HepG2 (cell line): ENCODE measurements around the gene WDR81. TPM values are rescaled to one million over a fixed set of nuclear protein-coding genes. Genes with fewer than 3 reads are reported as not detected.
A peak's percentile ranks its signal among the peaks of the same experiment; 100 is the strongest.

Source experiments
- ATF6 ChIP-seq: sonication (generic); formaldehyde crosslinking; conservative IDR thresholded peaks from 2 replicates; pipeline ENCODE4 v1.4.0; 2020; ENCODE audit warnings: missing genetic modification reagents
- FOSL2 ChIP-seq: sonication (generic); formaldehyde crosslinking; IDR thresholded peaks from 2 replicates; pipeline ENCODE4 v1.4.0; 2020; ENCODE audit warnings: missing genetic modification reagents
- GATAD2A ChIP-seq: IDR thresholded peaks from 2 replicates; pipeline ENCODE4 v1.6.1; 2016
- HNF4A ChIP-seq: sonication (generic); formaldehyde crosslinking; IDR thresholded peaks from 2 replicates; pipeline ENCODE4 v1.4.0; 2020; ENCODE audit warnings: missing genetic modification reagents
- NFE2L2 ChIP-seq: fragments of 150-350 bp; IDR thresholded peaks from 2 replicates; pipeline ENCODE4 v1.6.1; 2014; ENCODE audit warnings: low read length
- PHF21A ChIP-seq: sonication (generic); formaldehyde crosslinking; IDR thresholded peaks from 2 replicates; pipeline ENCODE4 v1.5.0; 2020; ENCODE audit warnings: mild to moderate bottlenecking, missing genetic modification reagents
- SMC3 ChIP-seq: IDR thresholded peaks from 2 replicates; pipeline ENCODE4 v1.6.1; 2011; ENCODE audit warnings: low read length, improper control_type of control experiment
- TBL1XR1 ChIP-seq: fragments of 150-350 bp; IDR thresholded peaks from 2 replicates; pipeline ENCODE4 v1.6.1; 2014; ENCODE audit warnings: borderline replicate concordance, low read length; ENCODE audit not compliant: partially characterized antibody
- ZBTB8A ChIP-seq: sonication (generic); formaldehyde crosslinking; IDR thresholded peaks from 2 replicates; pipeline ENCODE4 v1.4.0; 2020; ENCODE audit warnings: mild to moderate bottlenecking, low read depth, missing genetic modification reagents, borderline replicate concordance
- ZNF143 ChIP-seq: sonication (generic); formaldehyde crosslinking; IDR thresholded peaks from 2 replicates; pipeline ENCODE4 v1.4.0; 2020; ENCODE audit warnings: missing genetic modification reagents
- ZNF251 ChIP-seq: sonication (generic); formaldehyde crosslinking; IDR thresholded peaks from 2 replicates; pipeline ENCODE4 v1.9.0; 2021; ENCODE audit warnings: mild to moderate bottlenecking, missing genetic modification reagents
- ZNF317 ChIP-seq: sonication (generic); formaldehyde crosslinking; IDR thresholded peaks from 2 replicates; pipeline ENCODE4 v1.5.0; 2020; ENCODE audit warnings: mild to moderate bottlenecking, missing genetic modification reagents
- ZNF431 ChIP-seq: sonication (generic); formaldehyde crosslinking; IDR thresholded peaks from 2 replicates; pipeline ENCODE4 v1.9.0; 2022; ENCODE audit warnings: missing genetic modification reagents, low read depth, mild to moderate bottlenecking, borderline replicate concordance
- ZNF556 ChIP-seq: sonication (generic); formaldehyde crosslinking; IDR thresholded peaks from 2 replicates; pipeline ENCODE4 v1.4.0; 2020; ENCODE audit warnings: mild to moderate bottlenecking, missing genetic modification reagents, borderline replicate concordance
- ZNF816 ChIP-seq: sonication (generic); formaldehyde crosslinking; IDR thresholded peaks from 2 replicates; pipeline ENCODE4 v1.8.0; 2022; ENCODE audit warnings: missing genetic modification reagents, mild to moderate bottlenecking, borderline replicate concordance
- polyA plus RNA-seq, 8 experiments: library from polyadenylated mRNA; depleted of rRNA in 3 of 8; stranded (reverse) in 7 of 8; unstranded in 1 of 8; fragments of >200 nt; fragmentation: Illumina TruSeq in 4 of 8; extraction: Trizol in 4 of 8; gene quantifications; 2 replicates each; pipeline versions ENCODE4 v1.2.1 to v1.2.3, GENCODE V29; 2011 to 2016; ENCODE audit warnings: low read depth in 4 of 8, missing spikeins in 1 of 8, mixed read lengths in 1 of 8; ENCODE audit not compliant: insufficient read depth in 1 of 8
- total RNA-seq, 5 experiments: library from RNA; depleted of rRNA; stranded (reverse); fragments of >200 nt; fragmentation: Illumina TruSeq; extraction: Trizol; gene quantifications; 2 replicates each; pipeline ENCODE4 v1.2.3, GENCODE V29; 2016; ENCODE audit warnings: low read depth in 1 of 5
- TF ChIP-seq, protein P1 (sequence below): sonication (generic); formaldehyde crosslinking; IDR thresholded peaks from 2 replicates; pipeline ENCODE4 v1.5.0; 2020; ENCODE audit warnings: mild to moderate bottlenecking, low read depth, missing genetic modification reagents, borderline replicate concordance
- TF ChIP-seq, protein P2 (sequence below): sonication (generic); formaldehyde crosslinking; IDR thresholded peaks from 2 replicates; pipeline ENCODE4 v1.4.0; 2020; ENCODE audit warnings: mild to moderate bottlenecking, missing genetic modification reagents
- TF ChIP-seq, protein P3 (sequence below): sonication (generic); formaldehyde crosslinking; IDR thresholded peaks from 2 replicates; pipeline ENCODE4 v1.4.0; 2020; ENCODE audit warnings: missing genetic modification reagents, borderline replicate concordance
- TF ChIP-seq, protein P4 (sequence below), 2 experiments: sonication (generic) in 1 of 2; formaldehyde crosslinking in 1 of 2; IDR thresholded peaks; 2 replicates each; pipeline versions ENCODE4 v1.4.0 to v1.6.1; 2018 to 2020; ENCODE audit warnings: missing genetic modification reagents in 2 of 2, borderline replicate concordance in 1 of 2, low read depth in 1 of 2, mild to moderate bottlenecking in 1 of 2, missing biosample characterization in 1 of 2

Gene WDR81
- total and polyA plus RNA-seq, 2 of the 13 experiments (the other 11 are each of a cell fraction or from before 2014, with no cell fraction given): 9.1 to 16.7 TPM

GRCh38 chr17:1720856-1721386 is 3.6 kb upstream of the WDR81 start (continued):
- TF ChIP-seq, protein P1, sequence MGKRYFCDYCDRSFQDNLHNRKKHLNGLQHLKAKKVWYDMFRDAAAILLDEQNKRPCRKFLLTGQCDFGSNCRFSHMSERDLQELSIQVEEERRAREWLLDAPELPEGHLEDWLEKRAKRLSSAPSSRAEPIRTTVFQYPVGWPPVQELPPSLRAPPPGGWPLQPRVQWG (CRISPR knock-in tag): no peak
- TF ChIP-seq TBL1XR1 (no peak), SMC3 (peak; percentile 94), ZNF143 (CRISPR knock-in tag) (no peak), ATF6 (CRISPR knock-in tag) (no peak), ZNF556 (CRISPR knock-in tag) (no peak), FOSL2 (0 out of 2 replicates have a peak, but pooled peaks have one; percentile 27), ZNF317 (no peak), ZNF816 (CRISPR knock-in tag) (no peak), NFE2L2 (no peak), HNF4A (no peak), ZNF431 (CRISPR knock-in tag) (no peak), ZNF251 (CRISPR knock-in tag) (no peak), ZBTB8A (no peak), GATAD2A (CRISPR knock-in tag) (peak; percentile 55; the same call in 1 of the 2 replicates), PHF21A (CRISPR knock-in tag) (peak; percentile 56; the same call in 1 of the 2 replicates)
- TF ChIP-seq, protein P2, sequence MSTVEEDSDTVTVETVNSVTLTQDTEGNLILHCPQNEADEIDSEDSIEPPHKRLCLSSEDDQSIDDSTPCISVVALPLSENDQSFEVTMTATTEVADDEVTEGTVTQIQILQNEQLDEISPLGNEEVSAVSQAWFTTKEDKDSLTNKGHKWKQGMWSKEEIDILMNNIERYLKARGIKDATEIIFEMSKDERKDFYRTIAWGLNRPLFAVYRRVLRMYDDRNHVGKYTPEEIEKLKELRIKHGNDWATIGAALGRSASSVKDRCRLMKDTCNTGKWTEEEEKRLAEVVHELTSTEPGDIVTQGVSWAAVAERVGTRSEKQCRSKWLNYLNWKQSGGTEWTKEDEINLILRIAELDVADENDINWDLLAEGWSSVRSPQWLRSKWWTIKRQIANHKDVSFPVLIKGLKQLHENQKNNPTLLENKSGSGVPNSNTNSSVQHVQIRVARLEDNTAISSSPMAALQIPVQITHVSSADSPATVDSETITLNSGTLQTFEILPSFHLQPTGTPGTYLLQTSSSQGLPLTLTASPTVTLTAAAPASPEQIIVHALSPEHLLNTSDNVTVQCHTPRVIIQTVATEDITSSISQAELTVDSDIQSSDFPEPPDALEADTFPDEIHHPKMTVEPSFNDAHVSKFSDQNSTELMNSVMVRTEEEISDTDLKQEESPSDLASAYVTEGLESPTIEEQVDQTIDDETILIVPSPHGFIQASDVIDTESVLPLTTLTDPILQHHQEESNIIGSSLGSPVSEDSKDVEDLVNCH (CRISPR knock-in tag): no peak
- TF ChIP-seq, protein P3, sequence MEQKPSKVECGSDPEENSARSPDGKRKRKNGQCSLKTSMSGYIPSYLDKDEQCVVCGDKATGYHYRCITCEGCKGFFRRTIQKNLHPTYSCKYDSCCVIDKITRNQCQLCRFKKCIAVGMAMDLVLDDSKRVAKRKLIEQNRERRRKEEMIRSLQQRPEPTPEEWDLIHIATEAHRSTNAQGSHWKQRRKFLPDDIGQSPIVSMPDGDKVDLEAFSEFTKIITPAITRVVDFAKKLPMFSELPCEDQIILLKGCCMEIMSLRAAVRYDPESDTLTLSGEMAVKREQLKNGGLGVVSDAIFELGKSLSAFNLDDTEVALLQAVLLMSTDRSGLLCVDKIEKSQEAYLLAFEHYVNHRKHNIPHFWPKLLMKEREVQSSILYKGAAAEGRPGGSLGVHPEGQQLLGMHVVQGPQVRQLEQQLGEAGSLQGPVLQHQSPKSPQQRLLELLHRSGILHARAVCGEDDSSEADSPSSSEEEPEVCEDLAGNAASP (CRISPR knock-in tag): peak; percentile 68; the same call in 1 of the 2 replicates
- TF ChIP-seq, protein P4, sequence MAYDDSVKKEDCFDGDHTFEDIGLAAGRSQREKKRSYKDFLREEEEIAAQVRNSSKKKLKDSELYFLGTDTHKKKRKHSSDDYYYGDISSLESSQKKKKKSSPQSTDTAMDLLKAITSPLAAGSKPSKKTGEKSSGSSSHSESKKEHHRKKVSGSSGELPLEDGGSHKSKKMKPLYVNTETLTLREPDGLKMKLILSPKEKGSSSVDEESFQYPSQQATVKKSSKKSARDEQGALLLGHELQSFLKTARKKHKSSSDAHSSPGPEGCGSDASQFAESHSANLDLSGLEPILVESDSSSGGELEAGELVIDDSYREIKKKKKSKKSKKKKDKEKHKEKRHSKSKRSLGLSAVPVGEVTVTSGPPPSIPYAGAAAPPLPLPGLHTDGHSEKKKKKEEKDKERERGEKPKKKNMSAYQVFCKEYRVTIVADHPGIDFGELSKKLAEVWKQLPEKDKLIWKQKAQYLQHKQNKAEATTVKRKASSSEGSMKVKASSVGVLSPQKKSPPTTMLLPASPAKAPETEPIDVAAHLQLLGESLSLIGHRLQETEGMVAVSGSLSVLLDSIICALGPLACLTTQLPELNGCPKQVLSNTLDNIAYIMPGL (CRISPR knock-in tag; IDR thresholded peaks at IDR 0.05; ENCODE audit: borderline replicate concordance in 1 of 2, low read depth in 1 of 2): peak; percentile 35 to 55; a peak in 2 of 4 replicates
